ENCODE measurements around the gene LETM1. TPM values are rescaled to one million over a fixed set of nuclear protein-coding genes. Genes with fewer than 3 reads are reported as not detected.

LETM1 gene
- total and polyA plus RNA-seq, 10 donors = 6.5 to 47.7 (median 34.7) TPM

- intact Hi-C loops (cut with DNase I; ENCODE audit: low total_unique reads) = no loop called here
- no peak for DNase-seq
- no peaks in the 10 kb centered on the region for H3K36me3 ChIP-seq
- TF ChIP-seq POLR2AphosphoS5 (IDR thresholded peaks at IDR 0.05) = no peak
- WGBS, 5 donors = 71 to 96% (median 83%) methylated on average over 7 to 12 of the region's 12 CpGs
- H3K9me3 ChIP-seq = no peaks in the 10 kb centered on the region
- no peaks in the 10 kb centered on the region for H3K27me3 ChIP-seq (replicated peaks in 1 of 7)
- peaks cover 0 to 20% (median 7%) of the 10 kb centered on the region in 6 donors for H3K4me1 ChIP-seq
- no peak overlapping the region for H3K27ac ChIP-seq
- no peak overlapping the region for H3K4me3 ChIP-seq
Observed at GRCh38 chr4:1783970-1784369, 72.0 kb downstream of the LETM1 start.

DNA sequence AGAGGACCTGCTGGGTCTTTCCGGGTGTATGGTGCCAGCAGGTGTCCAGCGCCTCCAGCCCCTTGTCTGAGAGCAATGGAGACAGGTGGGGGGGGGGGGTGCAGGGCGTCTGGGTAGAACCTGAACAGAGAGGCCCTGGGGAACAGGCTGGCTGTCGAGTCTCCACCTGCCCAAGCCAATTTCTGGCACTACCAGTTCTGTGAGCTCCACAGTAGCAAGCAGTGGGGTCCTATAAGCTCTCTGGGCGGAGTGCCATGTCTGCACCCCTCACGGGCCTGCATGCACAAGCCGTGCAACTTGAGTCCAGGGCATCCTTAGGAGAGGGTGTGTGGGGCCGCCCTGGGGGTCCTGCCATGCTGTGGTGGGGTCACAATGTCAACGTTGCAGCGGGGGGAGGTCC lies 72.9 kb downstream of the LETM1 start:
- intact Hi-C loops (cut with DNase I; ENCODE audit: low total_unique reads) = no loop called here
- Histone ChIP-seq H3K4me3 (no peak overlapping the region), H3K4me1 (peaks cover 0 to 20% (median 7%) of the 10 kb centered on the region in 6 donors), H3K9me3 (no peaks in the 10 kb centered on the region), H3K27ac (no peak overlapping the region), H3K27me3 (replicated peaks in 1 of 7) (peaks cover 0 to 5% (median 0%) of the 10 kb centered on the region in 7 donors), H3K36me3 (no peaks in the 10 kb centered on the region)
- TF ChIP-seq POLR2A (IDR thresholded peaks at IDR 0.05) (no peak), POLR2AphosphoS5 (IDR thresholded peaks at IDR 0.05) (no peak)
- TF ChIP-seq, protein P1, sequence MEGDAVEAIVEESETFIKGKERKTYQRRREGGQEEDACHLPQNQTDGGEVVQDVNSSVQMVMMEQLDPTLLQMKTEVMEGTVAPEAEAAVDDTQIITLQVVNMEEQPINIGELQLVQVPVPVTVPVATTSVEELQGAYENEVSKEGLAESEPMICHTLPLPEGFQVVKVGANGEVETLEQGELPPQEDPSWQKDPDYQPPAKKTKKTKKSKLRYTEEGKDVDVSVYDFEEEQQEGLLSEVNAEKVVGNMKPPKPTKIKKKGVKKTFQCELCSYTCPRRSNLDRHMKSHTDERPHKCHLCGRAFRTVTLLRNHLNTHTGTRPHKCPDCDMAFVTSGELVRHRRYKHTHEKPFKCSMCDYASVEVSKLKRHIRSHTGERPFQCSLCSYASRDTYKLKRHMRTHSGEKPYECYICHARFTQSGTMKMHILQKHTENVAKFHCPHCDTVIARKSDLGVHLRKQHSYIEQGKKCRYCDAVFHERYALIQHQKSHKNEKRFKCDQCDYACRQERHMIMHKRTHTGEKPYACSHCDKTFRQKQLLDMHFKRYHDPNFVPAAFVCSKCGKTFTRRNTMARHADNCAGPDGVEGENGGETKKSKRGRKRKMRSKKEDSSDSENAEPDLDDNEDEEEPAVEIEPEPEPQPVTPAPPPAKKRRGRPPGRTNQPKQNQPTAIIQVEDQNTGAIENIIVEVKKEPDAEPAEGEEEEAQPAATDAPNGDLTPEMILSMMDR (IDR thresholded peaks at IDR 0.05 in 8 of 11, conservative IDR thresholded peaks at IDR 0.05 in 3 of 11) = no peak
- DNase-seq = no peak
- 63 to 91% (median 84%) methylated on average over 5 to 10 of the region's 10 CpGs for WGBS, 5 donors

GRCh38 chr4:1780435-1780834 lies 75.5 kb downstream of the LETM1 start:
- no peaks in the 10 kb centered on the region for H3K9me3 ChIP-seq
- H3K4me1 ChIP-seq = peaks cover 0 to 10% (median 4%) of the 10 kb centered on the region in 6 donors
- intact Hi-C loops (cut with DNase I; ENCODE audit: low total_unique reads) = no loop called here
- H3K36me3 ChIP-seq = no peaks in the 10 kb centered on the region
- no peak for DNase-seq
- 77 to 89% (median 86%) methylated on average over 14 of the region's 14 CpGs for WGBS, 5 donors
- no peak overlapping the region for H3K4me3 ChIP-seq
- no peak for TF ChIP-seq POLR2AphosphoS5 (IDR thresholded peaks at IDR 0.05)
- H3K27me3 ChIP-seq (replicated peaks in 1 of 7) = peaks cover 0 to 5% (median 0%) of the 10 kb centered on the region in 7 donors
- no peak overlapping the region for H3K27ac ChIP-seq

DNA sequence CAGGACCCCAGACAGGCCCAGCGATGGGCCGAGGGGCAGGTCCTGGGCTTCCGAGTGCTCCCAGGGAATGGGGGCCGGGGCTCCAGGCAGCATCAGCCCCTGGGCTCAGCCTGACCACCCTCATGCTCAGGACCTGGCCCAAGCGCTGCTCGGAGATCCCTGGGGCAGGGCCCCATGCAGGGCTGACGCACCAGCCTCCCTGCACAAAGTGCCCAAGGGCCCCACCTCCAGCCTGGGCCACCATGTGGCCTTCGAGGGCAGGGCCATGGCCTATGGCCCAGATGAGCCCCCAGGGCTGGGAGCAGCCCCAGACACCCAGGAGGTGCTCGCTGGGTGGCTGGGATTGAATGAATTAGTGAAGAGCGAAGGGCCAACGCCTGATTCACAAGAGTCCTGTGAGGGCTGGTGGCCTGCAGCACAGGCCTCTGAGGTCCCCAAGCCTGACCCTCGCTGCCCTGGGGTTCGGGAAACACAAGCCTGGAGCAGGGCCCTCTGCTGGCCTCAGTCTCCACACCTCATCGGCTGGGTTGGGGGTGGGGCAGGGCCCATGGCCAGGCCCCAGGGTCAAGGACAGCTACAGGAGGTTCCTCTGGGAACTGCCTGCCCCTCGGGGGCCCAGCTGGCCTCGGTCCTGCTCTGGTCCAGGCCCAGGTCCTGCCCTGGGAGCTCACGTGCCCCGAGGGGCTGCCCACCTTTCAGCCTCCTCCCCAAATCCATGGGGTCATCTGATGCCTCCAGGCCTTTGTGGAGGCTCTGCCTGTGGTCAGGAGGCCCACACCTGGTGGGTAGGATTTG lies 76.2 kb downstream of the LETM1 start:
- peaks cover 0 to 5% (median 0%) of the 10 kb centered on the region in 7 donors for H3K27me3 ChIP-seq (replicated peaks in 1 of 7)
- H3K4me1 ChIP-seq = peaks cover 0 to 4% (median under 1%) of the 10 kb centered on the region in 6 donors
- DNase-seq = no peak
- no peak overlapping the region for H3K27ac ChIP-seq
- no peak overlapping the region for H3K4me3 ChIP-seq
- WGBS, 5 donors = 68 to 86% (median 83%) methylated on average over 8 to 18 of the region's 18 CpGs
- intact Hi-C loops (cut with DNase I; ENCODE audit: low total_unique reads) = no loop called here
- H3K9me3 ChIP-seq = no peaks in the 10 kb centered on the region
- TF ChIP-seq POLR2A (IDR thresholded peaks at IDR 0.05) (no peak), POLR2AphosphoS5 (IDR thresholded peaks at IDR 0.05) (no peak)
- TF ChIP-seq, protein P1 (IDR thresholded peaks at IDR 0.05 in 8 of 11, conservative IDR thresholded peaks at IDR 0.05 in 3 of 11) = no peak
- H3K36me3 ChIP-seq = no peaks in the 10 kb centered on the region

- H3K27me3 ChIP-seq (replicated peaks in 1 of 7) = peaks cover 0 to 5% (median 0%) of the 10 kb centered on the region in 7 donors
- no peaks in the 10 kb centered on the region for H3K4me1 ChIP-seq
- WGBS, 5 donors = 66 to 94% (median 85%) methylated on average over 12 to 18 of the region's 18 CpGs
- no peaks in the 10 kb centered on the region for H3K36me3 ChIP-seq
- intact Hi-C loops (cut with DNase I; ENCODE audit: low total_unique reads) = no loop called here
- no peak for TF ChIP-seq POLR2AphosphoS5 (IDR thresholded peaks at IDR 0.05)
- TF ChIP-seq, protein P1 (IDR thresholded peaks at IDR 0.05 in 8 of 11, conservative IDR thresholded peaks at IDR 0.05 in 3 of 11) = no peak
- TF ChIP-seq POLR2A (IDR thresholded peaks at IDR 0.05) = no peak
- no peak for DNase-seq
- no peak overlapping the region for H3K4me3 ChIP-seq
- no peak overlapping the region for H3K27ac ChIP-seq
- H3K9me3 ChIP-seq = no peaks in the 10 kb centered on the region
Observed at GRCh38 chr4:1778642-1779392, 77.1 kb downstream of the LETM1 start.
